Stimulated activated CD4-positive, alpha-beta T cell treated with anti-CD3 and anti-CD28 coated beads, Interleukin-12 subunit alpha, Interleukin-12 subunit beta, amount 100 ng/mL, for 24 hours (primary cell): ENCODE results near the gene OXCT2.

Source experiments
- DNase-seq, 2 experiments: peaks; one replicate each; pipeline ENCODE4 v3.0.0-alpha.2; 2020; ENCODE audit warnings: low read depth in 2 of 2

OXCT2 gene

DNA sequence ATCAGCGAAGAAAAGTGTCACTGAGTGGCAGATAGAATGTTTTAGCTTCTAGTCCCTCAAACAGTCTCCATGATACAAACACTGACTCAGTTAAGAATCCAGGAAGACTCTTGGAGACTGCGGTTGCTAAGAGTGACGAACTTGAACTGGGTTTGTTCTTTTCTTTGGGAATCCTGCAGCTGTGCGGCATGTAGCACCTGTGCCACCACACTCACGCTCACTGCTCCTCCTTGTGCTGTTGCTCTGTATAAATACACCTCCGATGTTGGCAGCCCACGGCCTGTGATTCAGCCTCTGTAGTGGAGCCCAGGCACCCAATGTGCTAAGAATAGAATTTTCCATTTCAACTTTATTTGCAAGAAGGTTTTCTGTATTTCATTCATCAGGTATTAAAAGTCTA is 38.0 kb downstream of the OXCT2 start:
- no peak for DNase-seq

DNA sequence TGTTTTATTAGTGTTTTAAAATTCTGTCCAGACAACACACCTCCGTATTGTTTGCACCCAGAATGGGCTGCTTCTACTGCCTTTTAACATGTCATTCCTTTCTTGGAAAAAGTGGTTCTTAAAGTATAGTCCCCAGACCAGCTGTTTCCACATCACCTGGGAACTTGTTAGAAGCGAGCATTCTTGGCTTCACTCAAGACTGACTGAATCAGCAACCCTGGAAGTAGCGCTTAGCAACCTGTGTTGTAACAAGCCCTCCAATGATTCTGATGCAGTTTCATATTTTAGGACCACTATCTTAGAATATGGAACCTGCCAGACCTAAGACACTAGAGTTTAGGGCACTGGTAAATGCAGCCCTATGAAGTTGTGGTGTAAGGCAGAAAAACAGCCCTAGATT is 38.4 kb downstream of the OXCT2 start:
- DNase-seq = no peak

DNA sequence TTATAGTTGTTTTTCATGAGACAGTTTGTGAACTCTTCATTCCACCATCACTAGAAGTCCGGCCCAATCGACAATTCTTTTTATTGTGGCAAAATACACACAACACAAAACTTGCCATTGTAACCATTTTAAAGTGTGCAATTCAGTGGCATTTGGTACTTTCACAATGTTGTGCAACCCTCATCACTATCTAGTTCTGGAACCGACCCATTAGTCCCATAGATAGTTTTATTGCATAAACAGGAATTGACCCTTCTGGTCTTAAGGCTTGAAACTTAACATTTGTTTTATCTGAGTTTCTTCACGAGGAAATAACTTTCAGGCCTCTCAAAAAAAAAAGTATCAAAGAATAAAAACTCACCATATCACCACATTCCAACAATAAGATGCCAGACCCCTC is 41.3 kb downstream of the OXCT2 start:
- DNase-seq = no peak

DNA sequence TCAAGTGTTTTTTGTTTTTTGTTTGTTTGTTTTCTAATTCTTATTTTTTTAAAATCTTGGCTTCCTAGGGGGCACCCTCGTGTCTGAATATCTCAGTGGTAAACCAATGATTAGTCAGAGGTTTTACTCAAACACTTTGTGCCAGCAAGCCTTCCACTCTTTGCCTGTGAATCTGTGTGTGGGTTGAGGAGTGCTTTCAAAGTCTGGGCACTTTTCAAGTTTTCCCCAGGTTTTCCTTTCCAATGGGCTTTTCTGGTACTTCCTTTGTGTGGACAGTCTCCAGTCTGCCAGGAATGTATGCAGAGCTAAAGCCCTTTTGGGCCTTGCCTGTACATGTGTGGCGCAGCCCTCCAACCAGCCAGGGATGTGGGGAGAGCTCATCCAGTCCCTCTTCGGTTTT is 42.1 kb downstream of the OXCT2 start:
- no peak for DNase-seq

DNA sequence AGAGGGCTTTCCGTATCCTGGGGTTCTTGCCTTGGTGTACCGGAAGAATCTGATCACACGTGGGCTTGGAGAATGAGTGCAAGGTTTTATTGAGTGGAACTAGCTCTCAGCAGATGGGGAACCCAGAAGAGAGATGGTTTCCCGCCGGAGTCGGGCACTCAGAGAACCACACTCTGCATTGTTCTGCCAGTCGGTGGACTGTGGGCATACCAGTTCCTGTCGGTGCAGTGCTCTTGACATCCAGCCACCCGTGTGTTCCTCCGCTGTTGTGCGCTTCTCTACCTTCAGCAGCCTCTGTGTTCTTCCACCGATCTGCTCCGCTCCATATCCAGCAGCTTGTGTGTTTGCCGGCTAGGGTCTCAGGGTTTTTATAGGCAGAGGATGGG is 43.2 kb downstream of the OXCT2 start:
- DNase-seq = no peak

DNA sequence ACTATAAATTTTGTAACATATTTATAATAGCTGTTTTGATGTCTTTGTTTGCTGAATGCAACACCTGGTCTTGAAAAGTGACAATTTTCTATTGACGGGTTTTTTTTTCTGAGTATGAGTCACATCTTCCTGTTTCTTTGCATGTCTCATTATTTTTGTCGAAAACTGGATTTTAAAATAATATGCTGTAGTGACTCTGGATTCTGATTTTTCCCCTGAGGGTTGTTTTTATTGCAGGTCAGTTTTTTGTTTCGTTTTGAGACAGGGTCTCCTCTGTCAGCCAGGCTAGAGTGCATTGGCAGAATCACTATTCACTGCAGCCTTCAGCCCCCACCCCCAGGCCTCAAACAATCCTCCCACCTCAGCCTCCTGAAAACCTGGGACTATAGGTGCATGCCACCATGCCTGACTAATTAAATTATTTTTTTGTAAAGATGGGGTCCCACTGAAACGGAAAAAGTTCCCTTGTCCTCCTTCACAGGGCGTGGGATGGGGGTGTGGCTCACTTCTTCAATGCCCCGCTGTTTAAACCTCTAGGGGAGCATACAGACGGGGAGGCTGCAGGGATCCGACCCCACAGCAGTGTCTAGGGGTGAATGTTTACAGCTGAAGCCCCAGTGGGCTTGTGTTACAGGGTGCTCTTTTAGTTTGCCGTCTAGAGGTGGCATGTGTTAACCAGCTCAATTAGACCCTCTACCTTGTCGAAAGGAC is 43.8 kb downstream of the OXCT2 start:
- DNase-seq = no peak

DNA sequence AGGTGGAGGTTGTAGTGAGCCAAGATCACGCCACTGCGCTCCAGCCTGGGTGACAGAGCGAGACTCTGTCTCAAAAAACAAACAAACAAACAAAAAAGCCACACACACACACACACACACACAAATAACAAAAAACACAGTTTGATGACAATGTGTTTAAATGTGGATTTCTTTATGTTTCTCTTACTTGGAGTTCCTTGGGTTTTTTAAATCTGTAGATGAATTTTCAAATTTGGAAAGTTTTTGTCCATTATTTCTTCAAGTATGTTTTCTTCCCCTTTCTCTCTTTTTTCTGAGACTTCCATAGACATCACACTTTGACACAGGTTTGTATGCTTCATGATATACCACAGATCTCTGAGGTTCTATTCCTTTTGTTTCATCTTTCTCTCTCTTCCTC is 44.5 kb downstream of the OXCT2 start:
- DNase-seq = no peak

DNA sequence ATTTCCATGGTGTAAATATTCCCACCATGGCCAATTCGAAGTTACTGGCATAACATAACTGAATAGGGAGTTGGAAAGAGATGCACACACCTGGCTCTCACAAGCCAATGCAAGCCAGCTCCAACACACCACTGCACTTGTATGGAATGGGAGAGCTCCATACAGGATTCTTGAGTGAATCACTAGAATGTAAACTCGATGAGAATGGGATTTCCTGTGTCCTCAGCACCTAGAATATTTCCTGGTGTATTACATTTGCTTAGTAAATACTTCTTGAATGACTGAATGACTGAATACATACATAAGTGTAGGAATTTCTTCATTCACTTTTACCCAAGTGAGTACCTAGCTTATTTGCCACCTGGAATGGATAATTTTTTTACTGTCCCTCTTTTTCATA is 48.7 kb downstream of the OXCT2 start:
- no peak for DNase-seq

DNA sequence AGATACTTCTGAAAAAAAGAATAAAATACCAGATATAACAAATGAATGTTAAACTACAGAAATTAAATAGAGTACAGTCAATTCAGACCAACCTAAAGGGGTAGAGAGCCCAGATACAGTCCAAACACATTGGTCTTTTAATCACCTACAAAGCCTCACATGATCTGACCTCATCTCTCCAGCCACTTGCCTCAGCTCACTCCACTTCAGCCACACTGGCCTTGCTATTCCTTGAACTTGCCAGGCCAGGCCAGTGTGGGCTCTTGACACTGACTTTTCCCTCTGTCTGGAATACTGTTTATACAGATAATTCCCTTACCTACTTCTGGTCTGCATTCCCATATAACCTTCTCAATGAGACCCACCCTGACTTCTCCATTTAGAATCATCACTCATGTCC is 49.5 kb downstream of the OXCT2 start:
- DNase-seq = no peak

DNA sequence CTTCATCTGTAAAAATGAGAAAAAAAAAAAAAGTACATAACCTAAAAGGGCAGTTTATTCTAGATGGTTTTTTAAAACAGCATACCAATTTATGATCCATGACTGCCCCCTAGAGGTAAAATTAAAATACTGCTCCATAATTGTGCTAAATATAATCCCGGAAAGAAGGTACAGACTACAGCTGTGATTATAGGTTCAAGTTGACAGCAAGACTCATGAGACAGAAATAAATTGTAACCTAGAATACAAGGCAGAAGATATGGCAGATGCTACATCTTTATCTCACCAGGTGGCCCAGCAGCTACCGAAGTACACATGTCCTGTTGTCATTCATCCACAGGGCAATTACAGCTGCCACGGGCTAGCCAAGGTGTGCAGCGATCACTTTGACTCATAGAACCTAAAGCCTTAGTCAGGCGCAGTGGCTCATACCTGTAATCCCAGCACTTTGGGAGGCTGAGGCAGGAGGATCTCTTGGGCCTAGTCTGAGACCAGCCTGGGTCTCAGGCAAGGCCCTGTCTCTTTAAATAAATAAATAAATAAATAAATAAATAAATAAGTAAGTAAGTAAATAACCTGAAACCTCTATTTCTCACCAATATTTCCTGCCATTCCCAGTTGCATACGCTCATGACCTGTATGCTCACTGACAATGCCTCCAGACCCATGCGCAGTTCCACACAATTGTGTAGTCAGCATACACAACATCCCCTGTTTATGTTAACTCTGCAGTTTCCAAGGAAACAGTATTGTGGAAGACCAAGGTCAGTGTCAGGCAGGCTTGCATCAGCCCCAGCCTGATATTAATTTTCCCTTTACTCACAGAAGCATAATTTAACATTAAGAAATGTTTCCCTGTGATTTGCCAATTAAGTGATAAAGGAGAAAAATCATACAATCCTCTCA is 50.8 kb downstream of the OXCT2 start:
- no peak for DNase-seq
